ENCODE results near the gene SEMA3D. TPM values are rescaled to one million over a fixed set of nuclear protein-coding genes. Genes with fewer than 3 reads are reported as not detected.

Gene SEMA3D
- total and polyA plus RNA-seq, 4 donors: 0.18 to 1.2 (median 0.72) TPM

GRCh38 chr7:85229544-85229943 lies 42.7 kb upstream of the SEMA3D start:
- H3K9me3 ChIP-seq (ENCODE audit: control insufficient read depth in 4 of 4, low read length in 3 of 4): no peaks in the 10 kb centered on the region
- no peak overlapping the region for H3K9ac ChIP-seq (ENCODE audit: low read depth in 1 of 2, low read length in 2 of 2)
- no peak for DNase-seq (ENCODE audit: low spot score)
- H3K36me3 ChIP-seq (ENCODE audit: control insufficient read depth in 4 of 4, insufficient read depth in 3 of 4, low read depth in 1 of 4, low read length in 3 of 4): no peaks in the 10 kb centered on the region
- no peak overlapping the region for H3K4me3 ChIP-seq (ENCODE audit: low read depth in 1 of 3, low read length in 3 of 3)
- no peaks in the 10 kb centered on the region for H3K27me3 ChIP-seq (ENCODE audit: control insufficient read depth in 4 of 4, insufficient read depth in 4 of 4, low read length in 3 of 4)
- no peaks in the 10 kb centered on the region for H3K4me1 ChIP-seq (ENCODE audit: control insufficient read depth in 4 of 4, insufficient read depth in 4 of 4, low read length in 3 of 4)
- TF ChIP-seq EGR1 (IDR thresholded peaks at IDR 0.05; ENCODE audit: low read depth in 2 of 2): no peak
- no peak for TF ChIP-seq NR2F2 (IDR thresholded peaks at IDR 0.05)
- no peak for TF ChIP-seq RXRA (IDR thresholded peaks at IDR 0.05)
- no peak for TF ChIP-seq HNF4G (IDR thresholded peaks at IDR 0.05)
- TF ChIP-seq FOXA1 (IDR thresholded peaks at IDR 0.05): no peak
- no peak for TF ChIP-seq RAD21 (IDR thresholded peaks at IDR 0.05)
- no peak for TF ChIP-seq SP1 (IDR thresholded peaks at IDR 0.05)
- no peak for TF ChIP-seq JUND (IDR thresholded peaks at IDR 0.05)
- no peak for TF ChIP-seq CTCF (IDR thresholded peaks at IDR 0.05; ENCODE audit: low read depth, low read length, missing input control)
- no peak for TF ChIP-seq MAX (IDR thresholded peaks at IDR 0.05)
- no peak for TF ChIP-seq TAF1 (conservative IDR thresholded peaks at IDR 0.05)
- TF ChIP-seq YY1 (IDR thresholded peaks at IDR 0.05): no peak
- no peak for TF ChIP-seq ZBTB33 (IDR thresholded peaks at IDR 0.05)
- no peak for TF ChIP-seq HNF4A (conservative IDR thresholded peaks at IDR 0.05)
- TF ChIP-seq REST (IDR thresholded peaks at IDR 0.05): no peak
- TF ChIP-seq FOXA2 (IDR thresholded peaks at IDR 0.05): no peak
- no peak for TF ChIP-seq ATF3 (IDR thresholded peaks at IDR 0.05)
- TF ChIP-seq GABPA (IDR thresholded peaks at IDR 0.05 in 1 of 2, conservative IDR thresholded peaks at IDR 0.05 in 1 of 2): no peak
- no peak overlapping the region for H3K27ac ChIP-seq (ENCODE audit: low read depth in 1 of 2, low read length in 2 of 2)

All from liver (tissue), 9 donors.